OCI-M2 (cell line): ENCODE results near the gene SERPINB2.
"Not testable (repeated sequence)": the region's sequence is repeated elsewhere in the genome, so short reads cannot be mapped to it uniquely, and the experiment has no call there.

Source experiments
- DNase-seq: peaks from one replicate; lab custom pipeline; 2025; ENCODE audit not compliant: unreplicated experiment; lab: John Stamatoyannopoulos, UW

Gene SERPINB2

GRCh38 chr18:63930773-63931354 is 43.4 kb downstream of the SERPINB2 start:
- DNase-seq: no peak

DNA sequence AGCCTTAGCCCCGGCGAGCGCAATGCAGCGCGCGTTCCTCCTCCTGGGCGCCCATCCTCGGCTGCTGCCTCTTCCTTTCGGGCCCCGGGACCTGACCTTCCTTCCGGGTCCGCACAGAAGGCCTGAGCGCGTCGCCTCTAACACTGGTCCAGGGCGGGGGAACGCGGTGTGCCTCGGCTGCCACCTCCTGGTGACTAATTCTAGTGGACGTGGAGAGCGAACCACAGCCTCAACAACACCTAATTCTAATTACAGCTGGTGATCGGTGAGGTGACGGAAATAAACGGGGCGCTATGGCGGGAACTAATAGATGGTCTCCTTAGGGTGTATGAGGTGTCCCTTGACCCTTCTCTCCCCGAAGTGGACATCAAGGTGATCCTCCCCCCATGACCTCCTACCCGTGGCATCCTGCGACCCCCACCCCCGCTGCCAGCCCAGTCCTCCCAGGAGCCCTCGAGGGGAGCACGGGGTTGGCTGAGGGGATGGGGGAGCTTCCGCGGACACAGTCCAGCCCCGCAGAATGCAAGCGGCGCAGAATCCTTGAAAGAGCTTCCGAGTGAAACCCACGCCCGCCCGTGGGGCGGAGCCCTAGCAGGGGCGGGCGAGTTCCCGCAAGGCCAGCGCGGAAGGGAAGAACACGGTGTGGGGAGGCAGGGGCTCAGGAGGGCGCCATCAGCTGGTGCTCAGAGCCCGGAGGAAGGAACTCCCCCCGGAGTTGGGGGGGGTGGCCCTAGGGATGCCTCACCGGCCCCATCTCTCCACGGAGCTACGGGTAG is 48.8 kb downstream of the SERPINB2 start:
- DNase-seq: no peak

DNA sequence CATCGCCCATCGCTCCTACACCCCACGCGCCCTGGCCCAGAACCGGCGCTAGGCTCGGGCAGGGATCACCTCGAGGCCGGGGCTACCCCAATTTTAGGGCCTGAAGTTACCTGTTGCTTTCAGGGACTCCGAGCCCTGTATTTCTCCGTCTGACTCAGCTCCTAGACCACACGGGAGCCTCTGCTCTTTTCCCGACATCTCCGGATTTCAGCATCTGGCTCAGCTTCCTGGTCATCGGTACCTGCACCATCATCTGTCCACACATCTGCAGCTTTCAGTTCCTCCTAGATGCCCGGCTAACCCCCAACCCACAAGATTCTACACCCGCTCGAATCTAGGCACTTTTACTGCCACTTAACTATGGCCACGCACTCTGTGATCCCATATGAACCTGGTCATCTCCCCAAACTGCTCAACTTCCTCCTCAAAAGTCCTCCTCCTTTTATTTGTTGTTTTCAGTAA is 49.5 kb downstream of the SERPINB2 start:
- DNase-seq: no peak

DNA sequence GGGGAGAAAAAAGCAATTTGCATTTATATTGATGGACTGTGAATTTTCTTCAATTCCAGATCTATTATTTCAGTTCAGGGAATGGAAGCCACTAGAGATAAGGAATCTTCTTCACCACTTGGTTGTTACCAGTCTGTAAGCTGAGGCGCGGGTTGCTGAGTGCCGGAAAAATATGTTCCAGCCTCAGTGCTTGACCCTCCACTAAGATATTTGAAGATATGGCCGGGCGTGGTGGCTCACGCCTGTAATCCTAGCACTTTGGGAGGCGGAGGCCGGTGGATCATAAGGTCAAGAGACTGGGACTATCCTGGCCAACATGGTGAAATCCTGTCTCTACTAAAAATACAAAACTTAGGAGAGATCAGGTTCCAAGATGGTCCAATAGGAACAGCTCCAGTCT is 52.5 kb downstream of the SERPINB2 start:
- DNase-seq: no peak

DNA sequence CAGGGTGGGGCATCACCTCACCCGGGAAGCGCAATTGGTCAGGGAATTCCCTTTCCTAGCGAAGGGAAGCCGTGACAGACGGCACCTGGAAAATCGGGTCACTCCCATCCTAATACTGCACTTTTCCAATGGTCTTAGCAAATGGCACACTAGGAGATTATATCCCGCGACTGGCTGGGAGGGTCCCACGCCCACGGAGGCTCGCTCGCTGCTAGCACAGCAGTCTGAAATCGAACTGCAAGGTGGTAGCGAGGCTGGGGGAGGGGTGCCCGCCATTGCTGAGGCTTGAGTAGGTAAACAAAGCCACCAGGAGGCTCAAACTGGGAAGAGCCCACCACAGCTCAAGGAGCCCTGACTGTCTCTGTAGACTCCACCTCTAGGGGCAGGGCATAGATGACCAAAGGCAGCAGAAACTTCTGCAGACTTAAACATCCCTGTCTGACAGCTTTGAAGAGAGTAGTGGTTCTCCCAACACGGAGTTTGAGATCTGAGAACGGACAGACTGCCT is 53.1 kb downstream of the SERPINB2 start:
- DNase-seq: not testable (repeated sequence)

DNA sequence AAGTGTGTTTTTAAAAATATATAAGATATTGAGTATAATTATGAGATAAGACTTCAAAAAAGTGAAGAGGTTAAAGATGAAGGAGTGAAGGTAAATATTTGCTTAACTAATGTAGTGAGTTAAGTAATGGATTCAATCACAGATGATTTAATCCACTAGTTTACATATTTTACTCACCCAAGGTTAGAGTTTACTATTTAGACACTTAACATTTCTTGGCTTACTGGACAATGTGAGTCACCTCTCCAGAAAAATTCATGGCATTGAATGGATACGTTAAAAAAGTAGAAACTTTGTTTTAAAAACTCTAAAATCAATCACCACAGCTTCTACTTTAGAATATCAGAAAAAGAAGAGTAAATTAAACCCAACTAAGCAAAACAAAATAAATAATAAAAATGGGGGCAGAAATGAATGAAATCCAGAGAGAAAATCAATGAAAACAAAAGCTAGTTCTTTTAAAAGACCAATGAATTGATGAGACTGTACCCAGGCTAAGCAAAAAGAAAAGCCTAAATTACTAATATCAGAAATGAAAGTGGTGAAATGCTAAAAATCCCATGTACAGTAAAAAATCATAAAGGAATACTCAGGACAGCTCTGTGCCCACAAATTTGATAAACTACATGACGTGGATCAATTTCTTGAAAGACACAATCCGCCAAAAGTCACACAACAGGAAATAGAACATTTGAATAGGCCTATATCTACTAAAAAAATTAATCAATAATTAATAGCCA is 59.7 kb downstream of the SERPINB2 start:
- DNase-seq: no peak

DNA sequence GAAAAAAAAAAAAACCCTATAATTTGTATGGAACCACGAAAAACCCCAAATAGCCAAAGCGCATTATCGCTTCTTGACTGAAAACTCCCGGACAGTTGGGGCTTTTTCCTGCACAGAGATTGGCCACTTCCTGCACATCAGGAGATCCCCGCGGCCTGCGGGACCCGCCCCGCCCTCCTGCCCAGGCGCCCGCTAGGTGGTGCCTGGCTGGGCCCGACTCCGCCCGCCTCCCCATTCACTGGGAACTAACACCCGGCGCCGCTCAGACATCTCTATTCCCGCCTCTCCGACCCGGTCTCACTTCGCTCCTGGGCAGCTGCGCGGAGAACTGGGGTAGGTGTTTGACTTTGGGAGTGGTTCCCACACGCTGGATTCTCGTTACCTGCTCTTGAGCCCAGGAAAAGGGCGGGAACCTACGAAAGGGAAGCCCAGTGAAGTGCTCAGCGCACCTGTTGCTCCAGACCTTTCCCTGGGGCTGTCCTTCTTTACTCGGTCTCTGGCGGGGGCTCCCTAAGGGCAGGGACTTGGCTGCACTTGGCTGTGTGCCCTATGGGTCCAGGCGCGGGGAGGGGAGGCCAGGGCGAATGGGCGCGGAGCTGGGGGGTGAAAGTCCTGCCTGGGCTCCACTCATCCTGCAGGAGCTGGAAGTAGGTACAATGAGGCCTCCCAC is 61.7 kb downstream of the SERPINB2 start, which contains the start of gene HMSD:
Gene HMSD, plus strand, starts transcription at position 234 of the 670 bp plus-strand sequence. CDS start 4,155 bp downstream, outside the sequence.
- no peak for DNase-seq

GRCh38 chr18:63951302-63951705 is 63.8 kb downstream of the SERPINB2 start:
- DNase-seq: no peak
